Karpas-422 (cell line): ENCODE results near the gene ECHDC1. TPM values are rescaled to one million over a fixed set of nuclear protein-coding genes. Genes with fewer than 3 reads are reported as not detected.

ENCODE experiments used
- DNase-seq: peaks from one replicate; pipeline ENCODE4 v3.0.0-alpha.2; 2015
- H2AFZ ChIP-seq: fragments of 200-600 bp; sonication (generic); 2 replicates; pipeline ENCODE4 v1.6.1; 2014; ENCODE audit warnings: antibody characterized with exemption, low read length, mixed read lengths
- H3K27ac ChIP-seq: fragments of 200-600 bp; sonication (generic); 2 replicates; pipeline ENCODE4 v1.5.1; 2014; ENCODE audit warnings: mild to moderate bottlenecking, low read length, moderate library complexity
- H3K27me3 ChIP-seq: fragments of 200-600 bp; sonication (generic); 2 replicates; pipeline ENCODE4 v1.6.1; 2014; ENCODE audit warnings: low read length, mixed read lengths
- H3K36me3 ChIP-seq: fragments of 200-600 bp; sonication (generic); 2 replicates; pipeline ENCODE4 v1.6.1; 2014; ENCODE audit warnings: low read length, mixed read lengths; ENCODE audit not compliant: insufficient read depth
- H3K4me1 ChIP-seq: fragments of 200-600 bp; sonication (generic); 2 replicates; pipeline ENCODE4 v1.6.1; 2014; ENCODE audit warnings: mild to moderate bottlenecking, low read length, mixed read lengths
- H3K4me2 ChIP-seq: fragments of 200-600 bp; sonication (generic); 2 replicates; pipeline ENCODE4 v1.6.1; 2014; ENCODE audit warnings: low read length, low read depth, mild to moderate bottlenecking; ENCODE audit not compliant: poor library complexity, severe bottlenecking
- H3K4me3 ChIP-seq: fragments of 200-600 bp; sonication (generic); 2 replicates; pipeline ENCODE4 v1.5.1; 2014; ENCODE audit warnings: mild to moderate bottlenecking, antibody characterized with exemption, low read length, mixed read lengths
- H3K79me2 ChIP-seq: fragments of 200-600 bp; sonication (generic); 2 replicates; pipeline ENCODE4 v1.6.1; 2014; ENCODE audit warnings: mild to moderate bottlenecking, low read length, mixed read lengths
- H3K9ac ChIP-seq: fragments of 200-600 bp; sonication (generic); 2 replicates; pipeline ENCODE4 v1.6.0; 2014; ENCODE audit warnings: low read length
- H3K9me2 ChIP-seq: fragments of 200-600 bp; sonication (generic), shearing (Covaris generic); replicated peaks from 2 replicates; pipeline ENCODE4 v1.6.0; 2014; ENCODE audit warnings: mild to moderate bottlenecking, low read length, moderate library complexity; ENCODE audit not compliant: insufficient read depth
- H3K9me3 ChIP-seq: fragments of 300-700, 200-600 bp; sonication (generic); 2 replicates; pipeline ENCODE4 v1.6.1; 2014; ENCODE audit warnings: low read length, mixed read lengths
- H4K20me1 ChIP-seq: fragments of 200-600 bp; sonication (generic); 2 replicates; pipeline ENCODE4 v1.6.1; 2014; ENCODE audit warnings: mild to moderate bottlenecking, antibody characterized with exemption, low read length, low read depth; ENCODE audit not compliant: insufficient read depth
- total RNA-seq: library from RNA; depleted of rRNA; stranded (reverse); fragments of >200 nt; shearing (Covaris generic); gene quantifications from 2 replicates; pipeline ENCODE4 v1.2.3, GENCODE V29; 2014; ENCODE audit warnings: low replicate concordance

ECHDC1 gene
- total RNA-seq, 1 experiment from 2014 or later: 111 TPM

GRCh38 chr6:127348028-127348661, 4.7 kb upstream of the ECHDC1 start:
- H3K9me2 ChIP-seq: no peaks in the 10 kb centered on the region
- no peak overlapping the region for H3K4me3 ChIP-seq
- H3K4me2 ChIP-seq: no peak overlapping the region
- H3K9ac ChIP-seq: no peak overlapping the region
- H3K79me2 ChIP-seq: peaks cover 21% of the 10 kb centered on the region
- DNase-seq: no peak
- H3K36me3 ChIP-seq: no peaks in the 10 kb centered on the region
- H4K20me1 ChIP-seq: no peaks in the 10 kb centered on the region
- H3K27ac ChIP-seq: no peak overlapping the region
- peaks cover 15% of the 10 kb centered on the region for H3K4me1 ChIP-seq
- H3K9me3 ChIP-seq: no peaks in the 10 kb centered on the region
- H2AFZ ChIP-seq: no peak overlapping the region
- no peaks in the 10 kb centered on the region for H3K27me3 ChIP-seq

- H3K9me3 ChIP-seq: no peaks in the 10 kb centered on the region
- no peaks in the 10 kb centered on the region for H3K9me2 ChIP-seq
- H3K36me3 ChIP-seq: no peaks in the 10 kb centered on the region
- H3K79me2 ChIP-seq: peaks cover 31% of the 10 kb centered on the region
- no peak overlapping the region for H3K27ac ChIP-seq
- no peak overlapping the region for H2AFZ ChIP-seq
- H3K27me3 ChIP-seq: no peaks in the 10 kb centered on the region
- peaks cover 11% of the 10 kb centered on the region for H3K4me1 ChIP-seq
- DNase-seq: no peak
- H3K4me2 ChIP-seq: no peak overlapping the region
- no peak overlapping the region for H3K9ac ChIP-seq
- H3K4me3 ChIP-seq: no peak overlapping the region
- no peaks in the 10 kb centered on the region for H4K20me1 ChIP-seq
These were observed 3.8 kb upstream of the ECHDC1 start for GRCh38 chr6:127347178-127347577.

DNA sequence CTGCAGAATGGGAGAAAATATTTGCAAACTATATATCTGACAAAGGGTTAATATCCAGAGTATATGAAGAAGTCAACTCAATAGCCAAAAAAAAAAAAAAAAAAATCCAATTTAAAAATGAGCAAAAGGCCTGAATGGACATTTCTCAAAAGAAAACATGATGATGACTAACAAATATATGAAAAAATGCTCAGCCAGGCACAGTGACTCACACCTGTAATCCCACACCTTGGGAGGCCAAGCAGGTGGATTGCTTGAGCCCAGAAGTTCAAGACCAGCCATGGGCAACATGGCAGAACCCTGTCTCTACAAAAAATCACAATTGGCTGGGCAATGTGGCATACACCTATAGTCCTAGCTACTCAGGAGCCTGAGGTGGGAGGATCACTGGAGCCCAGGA, 2.1 kb upstream of the ECHDC1 start:
- no peak overlapping the region for H3K27ac ChIP-seq
- no peaks in the 10 kb centered on the region for H4K20me1 ChIP-seq
- H3K4me2 ChIP-seq: no peak overlapping the region
- peaks cover 47% of the 10 kb centered on the region for H3K79me2 ChIP-seq
- H3K36me3 ChIP-seq: 0 out of 2 replicates have a peak, but pooled peaks cover 1% of the 10 kb centered on the region
- H3K4me3 ChIP-seq: no peak overlapping the region
- no peak overlapping the region for H3K9ac ChIP-seq
- no peak for DNase-seq
- H3K27me3 ChIP-seq: no peaks in the 10 kb centered on the region
- no peaks in the 10 kb centered on the region for H3K9me2 ChIP-seq
- no peaks in the 10 kb centered on the region for H3K9me3 ChIP-seq
- peaks cover 25% of the 10 kb centered on the region for H3K4me1 ChIP-seq
- no peak overlapping the region for H2AFZ ChIP-seq

- Histone ChIP-seq H3K27ac (peak overlapping the region; percentile 57; the same call in 1 of the 2 replicates), H3K4me1 (peaks cover 36% of the 10 kb centered on the region), H3K4me3 (peak overlapping the region; percentile 98), H2AFZ (peak overlapping the region; percentile 97), H3K4me2 (peak overlapping the region; percentile 78), H3K27me3 (no peaks in the 10 kb centered on the region), H3K36me3 (peaks cover 10% of the 10 kb centered on the region), H4K20me1 (no peaks in the 10 kb centered on the region), H3K9me2 (no peaks in the 10 kb centered on the region), H3K9ac (peak overlapping the region; percentile 94), H3K9me3 (no peaks in the 10 kb centered on the region), H3K79me2 (peaks cover 62% of the 10 kb centered on the region)
- DNase-seq: peak; percentile 56
These were observed 625 bp upstream of the ECHDC1 start for GRCh38 chr6:127343809-127344659.

DNA sequence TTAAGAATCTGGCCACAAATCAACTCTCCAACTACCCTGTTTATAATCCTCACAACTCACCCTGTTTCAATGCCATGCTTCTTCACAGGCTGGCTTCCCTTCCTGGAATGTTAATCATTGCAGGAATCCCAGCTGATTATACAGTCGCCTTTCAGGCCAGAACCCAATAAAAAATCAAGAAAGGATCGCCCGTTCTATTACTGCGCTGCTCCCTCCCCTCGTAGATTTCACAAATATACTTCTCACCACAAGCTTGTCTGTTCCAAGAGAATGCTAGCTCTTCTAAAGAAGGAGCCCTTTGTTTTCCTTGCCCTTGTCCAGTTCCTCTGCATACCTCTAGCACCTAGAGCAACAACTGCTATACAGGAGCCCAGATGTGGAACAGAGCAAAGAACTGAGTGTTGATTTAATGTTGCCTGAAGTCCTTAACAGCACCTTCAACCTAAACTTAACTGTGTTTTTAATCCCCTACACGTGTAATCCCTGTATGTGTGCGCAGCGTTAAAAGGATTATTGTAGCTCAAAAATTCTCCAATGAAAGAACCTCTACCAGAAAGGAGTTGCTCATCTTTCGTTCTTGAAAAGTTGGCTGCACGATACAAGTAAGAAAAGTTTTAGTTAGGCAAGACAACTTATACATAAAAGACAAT, 988 bp downstream of the ECHDC1 start:
- H3K36me3 ChIP-seq: peaks cover 25% of the 10 kb centered on the region
- H3K9me2 ChIP-seq: no peaks in the 10 kb centered on the region
- peak overlapping the region; percentile 97; the same call in 1 of the 2 replicates for H2AFZ ChIP-seq
- H3K4me3 ChIP-seq: peak overlapping the region; percentile 98
- no peaks in the 10 kb centered on the region for H4K20me1 ChIP-seq
- peak; percentile 63 for DNase-seq
- H3K4me2 ChIP-seq: peak overlapping the region; percentile 78
- H3K79me2 ChIP-seq: peaks cover 78% of the 10 kb centered on the region
- H3K4me1 ChIP-seq: peaks cover 44% of the 10 kb centered on the region
- H3K27ac ChIP-seq: peak overlapping the region; percentile 57
- H3K27me3 ChIP-seq: no peaks in the 10 kb centered on the region
- H3K9ac ChIP-seq: peak overlapping the region; percentile 94
- no peaks in the 10 kb centered on the region for H3K9me3 ChIP-seq

GRCh38 chr6:127341471-127342202, 1.8 kb downstream of the ECHDC1 start:
- no peaks in the 10 kb centered on the region for H3K9me3 ChIP-seq
- DNase-seq: peak; percentile 78
- no peaks in the 10 kb centered on the region for H3K27me3 ChIP-seq
- H3K36me3 ChIP-seq: peaks cover 25% of the 10 kb centered on the region
- H3K79me2 ChIP-seq: peaks cover 86% of the 10 kb centered on the region
- H3K27ac ChIP-seq: peak overlapping the region; percentile 57
- no peaks in the 10 kb centered on the region for H3K9me2 ChIP-seq
- no peak overlapping the region for H2AFZ ChIP-seq
- H3K9ac ChIP-seq: peak overlapping the region; percentile 94
- H4K20me1 ChIP-seq: no peaks in the 10 kb centered on the region
- peaks cover 44% of the 10 kb centered on the region for H3K4me1 ChIP-seq
- peak overlapping the region; percentile 78 for H3K4me2 ChIP-seq
- peak overlapping the region; percentile 98 for H3K4me3 ChIP-seq

DNA sequence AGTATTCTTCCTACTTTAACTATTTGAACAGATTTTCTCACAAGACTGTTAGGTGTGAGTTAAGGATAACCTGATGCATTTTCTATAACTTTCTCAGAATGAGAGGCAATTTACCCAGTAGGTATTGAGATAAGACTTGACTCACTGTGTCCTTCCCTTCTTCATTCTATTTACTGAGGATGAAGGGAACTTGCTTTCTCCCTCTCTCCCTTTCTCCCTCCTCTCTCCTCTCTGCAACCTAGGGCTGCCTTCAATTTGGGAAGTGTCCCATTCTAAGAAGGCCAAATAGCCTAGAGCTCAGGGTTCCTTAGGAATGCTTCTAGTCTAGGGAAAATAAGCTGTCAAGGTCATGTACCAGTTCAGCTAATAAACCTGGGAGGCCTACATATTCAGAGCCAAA, 3.2 kb downstream of the ECHDC1 start:
- Histone ChIP-seq H4K20me1 (no peaks in the 10 kb centered on the region), H3K4me3 (peak overlapping the region; percentile 98; the same call in 1 of the 2 replicates), H3K27me3 (no peaks in the 10 kb centered on the region), H3K4me1 (peaks cover 44% of the 10 kb centered on the region), H3K36me3 (peaks cover 36% of the 10 kb centered on the region), H3K79me2 (peaks cover 96% of the 10 kb centered on the region), H3K9me3 (no peaks in the 10 kb centered on the region), H3K27ac (no peak overlapping the region; the same call in 1 of the 2 replicates), H3K9me2 (no peaks in the 10 kb centered on the region), H3K4me2 (peak overlapping the region; percentile 78), H3K9ac (no peak overlapping the region), H2AFZ (no peak overlapping the region)
- no peak for DNase-seq
